Stimulated activated naive CD4-positive, alpha-beta T cell (primary cell): ENCODE measurements around the gene ZNF423.

Experiments
- DNase-seq, 6 experiments: peaks; one replicate each; lab custom pipeline; 2025; lab: John Stamatoyannopoulos, UW

The ZNF423 gene

GRCh38 chr16:49724774-49725173 lies 131.1 kb downstream of the ZNF423 start:
- no peak for DNase-seq

DNA sequence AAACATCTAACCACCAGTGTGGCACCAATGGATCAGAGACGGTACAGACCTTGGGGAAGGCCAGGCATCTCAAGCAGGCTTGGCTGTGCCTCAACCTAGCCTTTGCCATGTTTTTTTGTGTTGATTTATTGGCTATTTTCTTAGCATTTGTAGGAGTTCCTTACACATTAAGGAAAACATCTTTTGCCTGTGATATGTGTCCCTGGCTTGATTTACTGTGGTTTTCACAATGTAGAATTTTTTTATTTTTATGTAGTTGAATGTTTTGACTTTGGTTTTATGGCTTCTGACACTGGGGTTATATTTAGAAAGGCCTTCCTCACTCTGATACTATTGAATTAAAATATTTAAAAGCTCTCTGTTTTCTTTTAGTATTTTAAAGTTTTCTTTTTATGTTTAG lies 132.6 kb downstream of the ZNF423 start:
- no peak for DNase-seq

GRCh38 chr16:49720225-49720624 lies 135.7 kb downstream of the ZNF423 start:
- DNase-seq = no peak

DNA sequence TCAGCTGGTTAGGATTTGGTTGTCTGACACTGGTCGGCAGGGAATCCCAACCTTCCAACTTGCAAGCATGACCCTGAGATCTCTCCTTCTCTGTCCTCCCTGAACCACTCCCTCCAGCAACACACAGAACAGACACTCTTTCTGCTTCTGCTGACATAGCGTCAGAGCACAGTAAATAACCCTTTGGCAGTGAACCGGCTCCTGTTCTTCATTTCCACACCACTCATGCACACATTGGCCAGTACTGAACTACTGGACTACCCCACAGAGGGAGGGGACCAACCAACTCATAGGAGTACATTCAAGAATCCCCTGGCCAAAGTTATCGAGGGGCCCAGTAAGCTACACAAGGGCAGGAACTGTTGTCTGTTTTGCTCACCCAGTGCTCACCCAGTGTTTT lies 138.2 kb downstream of the ZNF423 start:
- DNase-seq = no peak

DNA sequence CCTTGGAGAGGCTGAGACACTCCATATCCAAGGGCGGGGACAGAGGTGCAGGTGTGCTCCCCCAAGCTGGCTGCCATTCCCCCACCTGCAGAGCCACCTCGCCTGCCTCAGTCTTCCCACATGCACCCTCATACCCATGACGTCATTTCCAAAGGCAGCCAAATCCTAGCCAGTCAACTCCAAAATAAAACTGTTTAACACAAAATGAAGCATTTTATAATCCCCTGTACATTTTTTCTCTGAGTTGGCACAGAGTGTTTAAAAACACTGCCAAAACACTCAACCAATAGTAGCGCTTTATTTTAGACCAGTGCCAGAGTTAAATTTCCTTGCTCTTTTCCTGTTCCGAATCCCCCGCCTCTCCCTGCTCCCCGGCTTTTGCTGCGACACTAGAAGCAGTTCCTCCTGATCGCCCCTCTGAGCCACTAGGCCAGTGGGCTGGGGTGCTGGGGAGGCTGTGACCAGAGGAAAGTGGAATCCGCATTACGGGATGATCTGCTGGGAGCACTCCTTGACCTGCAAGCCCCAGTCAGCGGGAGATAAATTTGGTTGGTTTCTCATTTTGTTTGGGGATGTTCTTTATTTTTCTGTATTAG lies 139.5 kb downstream of the ZNF423 start:
- DNase-seq = no peak

- no peak for DNase-seq
Measured at GRCh38 chr16:49713770-49714169, 142.1 kb downstream of the ZNF423 start.

- DNase-seq = no peak
Measured at GRCh38 chr16:49712542-49712941, 143.4 kb downstream of the ZNF423 start.

- no peak for DNase-seq
Measured at GRCh38 chr16:49712106-49712505, 143.8 kb downstream of the ZNF423 start.

DNA sequence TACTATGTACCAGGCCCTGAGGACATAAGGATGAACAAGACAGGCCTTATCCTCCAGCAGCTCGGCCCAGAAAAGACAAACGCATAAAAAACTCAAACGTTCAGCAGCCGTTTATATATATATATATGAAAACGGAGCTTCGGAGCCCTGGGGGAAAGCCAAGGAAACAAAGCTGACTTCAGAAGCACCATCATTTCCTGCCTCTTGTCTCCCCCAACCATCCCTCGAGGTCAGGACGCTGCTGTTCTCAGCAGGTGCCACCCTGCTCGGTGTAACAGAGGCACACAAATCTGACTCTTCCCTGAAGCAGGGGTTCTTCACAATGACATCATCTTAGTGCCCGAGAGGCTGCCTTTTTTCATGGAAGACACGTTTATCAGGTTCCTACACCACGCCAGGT lies 146.9 kb downstream of the ZNF423 start:
- DNase-seq = no peak

- no peak for DNase-seq
Measured at GRCh38 chr16:49708491-49708890, 147.4 kb downstream of the ZNF423 start.

DNA sequence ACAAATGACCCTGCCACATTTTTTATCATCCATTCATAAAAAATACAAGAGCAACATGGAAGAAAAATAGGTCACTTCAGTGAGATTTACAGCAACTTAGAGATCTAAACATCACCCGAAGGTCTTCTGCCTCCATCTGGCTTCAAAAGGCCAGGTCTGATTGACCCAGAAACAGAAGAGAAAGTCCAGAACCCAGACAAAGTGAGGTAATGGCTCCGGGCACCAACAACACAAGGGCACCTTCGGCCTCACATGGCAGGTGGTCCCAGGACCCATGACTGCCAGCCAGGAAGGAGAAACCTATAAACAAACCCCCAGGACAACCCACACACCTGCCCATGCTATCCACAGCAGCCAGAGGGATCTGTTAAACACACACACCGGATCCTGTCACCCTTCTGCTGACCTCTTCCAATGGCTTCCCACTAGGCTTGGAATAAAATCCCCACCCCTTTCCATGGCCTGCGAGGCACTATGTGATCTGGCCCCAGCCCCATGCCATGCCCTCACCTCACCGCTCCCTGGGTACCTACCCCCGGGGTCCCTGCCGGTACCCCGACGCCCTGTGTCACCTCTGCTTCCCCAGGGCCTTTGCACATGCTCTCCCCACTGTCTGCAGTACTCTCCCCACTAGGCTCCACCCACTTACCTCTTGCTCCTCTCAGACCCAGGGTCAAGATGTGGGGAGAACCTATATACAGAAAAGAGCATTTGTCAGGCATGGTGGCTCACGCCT lies 149.1 kb downstream of the ZNF423 start:
- no peak for DNase-seq

GRCh38 chr16:49704586-49705155 lies 151.2 kb downstream of the ZNF423 start:
- no peak for DNase-seq

DNA sequence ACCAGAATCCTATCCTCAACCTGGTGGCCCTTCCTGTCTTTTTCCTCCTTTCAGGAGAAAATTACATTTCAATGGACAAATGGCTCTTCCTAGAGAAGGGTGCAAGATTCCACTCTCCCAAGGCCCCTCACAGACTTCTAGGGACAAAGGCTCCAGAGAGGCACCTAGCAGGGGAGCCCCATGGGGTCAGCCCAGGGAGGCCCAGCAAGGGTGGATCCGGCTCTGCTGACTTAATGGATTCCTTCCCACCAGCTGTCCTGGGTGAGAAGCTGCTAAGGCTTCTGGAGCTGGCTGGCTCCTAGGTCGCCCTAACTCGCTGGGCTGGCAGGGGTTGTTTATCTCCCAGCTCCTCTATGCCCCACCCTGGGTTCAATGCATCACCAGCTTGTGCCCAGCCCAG lies 152.4 kb downstream of the ZNF423 start:
- no peak for DNase-seq

- DNase-seq = no peak
Measured at GRCh38 chr16:49701789-49702494, 154.0 kb downstream of the ZNF423 start.

DNA sequence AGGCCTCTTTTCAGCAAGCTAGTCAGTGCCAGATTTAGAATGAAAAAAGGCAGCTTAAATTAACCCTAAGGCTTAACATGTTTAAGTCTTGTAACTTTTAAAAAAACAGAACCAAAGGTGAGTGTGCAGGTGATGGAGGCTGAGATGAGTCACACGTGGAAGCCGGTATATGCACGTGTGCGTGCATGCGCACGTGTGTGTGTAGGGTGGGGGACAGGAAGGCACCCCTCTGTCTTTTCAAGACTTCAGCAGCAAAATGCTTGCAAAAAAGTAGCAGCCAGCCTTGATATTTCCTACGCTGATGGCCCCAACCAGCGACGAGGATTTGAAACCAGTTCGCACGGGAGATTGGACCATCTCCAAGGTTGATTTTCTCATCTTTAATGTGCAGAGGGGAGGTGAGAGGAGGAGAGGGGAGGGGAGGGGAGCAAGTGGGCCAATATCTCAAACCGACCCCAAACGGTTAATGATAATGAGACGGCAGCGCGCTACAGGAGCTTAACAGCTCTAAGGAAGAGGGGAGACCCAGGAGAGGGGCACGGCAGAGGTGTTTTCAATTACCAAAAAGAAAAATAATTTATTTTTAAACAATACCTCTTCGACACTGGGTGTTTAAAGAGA lies 154.7 kb downstream of the ZNF423 start:
- no peak for DNase-seq

GRCh38 chr16:49700251-49701064 lies 155.5 kb downstream of the ZNF423 start:
- DNase-seq = no peak

DNA sequence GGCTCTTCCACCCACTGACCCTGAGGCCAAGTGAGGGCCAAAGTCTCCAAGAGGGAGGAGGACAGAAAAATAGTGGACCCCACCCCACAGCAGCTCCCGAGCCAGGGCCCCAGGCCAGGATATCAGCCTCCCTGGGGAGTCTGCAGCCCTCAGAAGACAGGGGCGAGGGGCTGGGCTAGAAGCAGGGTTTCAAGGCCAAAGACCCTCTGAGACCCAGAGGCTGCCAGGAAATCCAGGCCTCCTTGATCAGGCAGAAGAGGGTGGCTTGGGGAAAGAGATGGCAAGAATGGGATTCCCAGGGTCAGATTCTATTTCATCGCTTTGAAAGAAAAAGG lies 156.1 kb downstream of the ZNF423 start:
- no peak for DNase-seq

DNA sequence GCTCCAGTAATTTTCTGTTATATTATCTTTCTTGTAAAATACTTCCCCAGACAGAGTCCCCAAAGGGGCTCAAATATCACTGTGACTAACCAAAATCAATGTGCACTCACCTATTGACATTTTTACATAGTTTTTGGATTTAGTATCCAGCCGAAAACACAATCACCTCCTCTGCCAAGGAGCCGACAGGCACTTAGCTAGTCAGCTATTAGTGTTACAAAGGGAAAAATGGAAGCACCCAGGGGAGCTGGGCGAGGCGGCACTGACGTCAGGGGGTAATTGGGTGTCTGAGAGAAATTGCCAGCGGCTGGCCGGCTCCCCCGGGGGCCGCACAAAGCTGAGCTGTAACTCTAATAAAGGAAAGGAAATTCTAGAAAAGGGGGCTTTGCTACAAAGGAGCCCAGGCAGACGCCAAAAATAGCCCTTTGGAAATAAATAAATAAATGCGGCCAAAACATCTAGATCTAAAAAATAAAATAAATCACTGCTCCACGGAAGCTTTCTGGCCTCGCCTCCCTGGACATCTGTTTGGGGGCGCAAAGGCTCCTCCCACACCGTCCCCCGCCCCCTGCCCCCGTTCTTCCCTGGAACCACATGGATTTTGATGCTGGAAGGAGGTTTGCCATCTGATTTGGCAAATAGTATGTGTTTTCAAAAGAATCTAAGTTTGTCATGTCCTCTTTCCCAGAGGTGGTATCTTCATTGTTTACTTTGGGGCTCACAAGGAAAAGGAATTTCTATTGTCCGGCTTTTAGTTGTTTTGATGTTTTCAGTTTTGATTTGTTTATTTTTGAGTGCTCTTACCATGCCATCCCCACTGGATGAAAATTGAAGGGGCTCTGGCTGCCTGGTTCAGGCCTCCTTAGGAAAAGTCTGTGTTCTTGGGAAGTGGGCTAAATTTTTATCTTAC lies 156.7 kb downstream of the ZNF423 start:
- DNase-seq = no peak

DNA sequence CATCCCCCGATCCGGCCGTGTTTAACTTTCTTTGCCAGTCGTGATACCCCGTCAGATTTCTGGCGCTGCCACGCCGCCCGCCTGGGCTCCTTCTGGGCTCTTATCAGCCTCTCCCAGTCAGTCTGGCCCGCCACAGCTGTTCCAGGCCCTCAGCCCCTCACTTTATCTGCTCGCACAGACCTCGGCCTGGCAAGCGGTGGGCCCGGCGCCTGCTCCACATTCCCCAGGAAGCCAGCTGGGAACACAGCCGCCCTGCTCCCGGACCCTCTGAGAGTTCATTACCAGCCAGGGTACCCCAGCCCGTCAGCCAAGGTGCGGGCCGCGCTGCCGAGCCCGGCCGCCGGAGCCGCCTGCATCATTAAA lies 157.5 kb downstream of the ZNF423 start:
- DNase-seq = no peak

DNA sequence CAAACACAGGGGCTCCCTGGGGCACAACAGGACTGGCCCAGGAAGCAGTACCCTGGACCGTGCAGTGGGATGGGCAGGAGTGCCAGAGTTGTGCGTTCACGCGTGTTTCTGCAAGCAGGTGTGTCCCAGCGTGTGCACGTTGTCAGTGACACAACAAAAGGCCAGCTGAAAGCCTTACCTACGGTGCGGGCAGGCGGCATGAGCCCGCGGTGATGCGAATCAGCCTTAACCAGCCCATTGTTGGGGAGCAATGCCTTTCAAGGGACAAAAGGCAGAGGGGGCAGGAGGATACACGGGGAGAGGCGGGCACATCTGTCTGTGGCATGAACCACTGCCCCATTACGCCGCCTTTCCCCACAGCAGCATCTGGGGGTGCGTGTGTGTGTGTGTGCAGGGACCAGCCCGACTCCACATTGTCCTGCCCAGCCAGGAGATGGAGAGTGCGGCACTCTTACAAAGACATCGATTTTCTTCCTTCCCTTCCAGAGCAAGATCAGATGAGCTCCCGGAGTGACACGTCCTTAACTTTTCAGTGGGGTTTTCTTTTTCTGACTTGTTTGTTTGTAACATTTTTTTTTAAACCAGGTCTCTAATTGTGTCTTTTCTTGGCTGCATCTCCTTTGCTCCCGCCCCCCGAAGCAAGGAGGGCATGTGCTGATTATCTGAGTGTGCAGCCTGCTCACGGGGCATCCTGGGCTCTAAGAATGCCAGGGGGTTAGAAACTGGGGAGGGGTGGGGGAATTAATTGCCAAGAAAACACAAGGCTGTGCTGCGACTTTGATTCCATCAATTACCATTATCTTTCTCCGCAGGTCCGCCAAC lies 158.1 kb downstream of the ZNF423 start:
- DNase-seq = no peak
